ENCODE results near the gene ITPR1.

The ITPR1 gene

DNA sequence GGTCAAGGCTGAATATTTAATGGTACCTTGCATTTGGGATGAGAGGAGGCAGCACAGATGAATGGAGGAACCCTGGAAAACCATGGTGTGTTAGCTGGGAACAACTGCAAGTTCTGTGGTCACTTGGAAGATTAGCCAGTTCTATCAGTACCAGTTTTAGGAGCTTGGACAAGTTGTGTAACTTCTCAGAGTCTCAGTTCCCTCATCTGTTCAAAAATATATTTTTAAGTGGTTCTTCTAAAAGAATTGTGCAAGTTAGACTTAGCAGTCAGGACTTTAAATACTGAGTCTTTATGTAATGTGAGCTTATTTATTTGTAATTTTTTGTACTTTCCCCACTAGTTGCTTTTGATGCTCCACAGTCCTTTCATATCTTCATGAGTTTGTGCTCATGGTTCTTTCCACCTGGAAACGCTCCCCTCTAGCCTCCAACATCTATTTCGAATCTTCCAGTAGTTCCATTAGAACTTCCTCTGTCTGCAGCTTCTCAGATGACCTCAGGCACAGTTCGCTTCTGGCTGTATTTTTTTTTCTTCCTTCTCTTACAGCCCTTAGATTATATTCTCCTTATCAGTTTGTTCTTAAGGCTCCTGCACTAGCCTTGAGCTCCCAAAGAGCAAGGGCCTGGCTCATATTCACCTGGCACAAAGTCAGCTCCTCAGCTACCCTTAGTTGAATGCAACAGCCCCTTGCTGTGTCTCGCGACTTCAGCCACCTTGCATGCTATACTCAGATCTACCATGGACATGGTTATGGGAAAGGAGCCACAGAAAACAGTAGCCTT, 27.1 kb downstream of the ITPR1 start:
- TF ChIP-seq, protein P1, sequence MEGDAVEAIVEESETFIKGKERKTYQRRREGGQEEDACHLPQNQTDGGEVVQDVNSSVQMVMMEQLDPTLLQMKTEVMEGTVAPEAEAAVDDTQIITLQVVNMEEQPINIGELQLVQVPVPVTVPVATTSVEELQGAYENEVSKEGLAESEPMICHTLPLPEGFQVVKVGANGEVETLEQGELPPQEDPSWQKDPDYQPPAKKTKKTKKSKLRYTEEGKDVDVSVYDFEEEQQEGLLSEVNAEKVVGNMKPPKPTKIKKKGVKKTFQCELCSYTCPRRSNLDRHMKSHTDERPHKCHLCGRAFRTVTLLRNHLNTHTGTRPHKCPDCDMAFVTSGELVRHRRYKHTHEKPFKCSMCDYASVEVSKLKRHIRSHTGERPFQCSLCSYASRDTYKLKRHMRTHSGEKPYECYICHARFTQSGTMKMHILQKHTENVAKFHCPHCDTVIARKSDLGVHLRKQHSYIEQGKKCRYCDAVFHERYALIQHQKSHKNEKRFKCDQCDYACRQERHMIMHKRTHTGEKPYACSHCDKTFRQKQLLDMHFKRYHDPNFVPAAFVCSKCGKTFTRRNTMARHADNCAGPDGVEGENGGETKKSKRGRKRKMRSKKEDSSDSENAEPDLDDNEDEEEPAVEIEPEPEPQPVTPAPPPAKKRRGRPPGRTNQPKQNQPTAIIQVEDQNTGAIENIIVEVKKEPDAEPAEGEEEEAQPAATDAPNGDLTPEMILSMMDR (IDR thresholded peaks at IDR 0.05; ENCODE audit: extremely low read depth, missing control alignments) = no peak
- no peak for DNase-seq (ENCODE audit: low spot score)

DNA sequence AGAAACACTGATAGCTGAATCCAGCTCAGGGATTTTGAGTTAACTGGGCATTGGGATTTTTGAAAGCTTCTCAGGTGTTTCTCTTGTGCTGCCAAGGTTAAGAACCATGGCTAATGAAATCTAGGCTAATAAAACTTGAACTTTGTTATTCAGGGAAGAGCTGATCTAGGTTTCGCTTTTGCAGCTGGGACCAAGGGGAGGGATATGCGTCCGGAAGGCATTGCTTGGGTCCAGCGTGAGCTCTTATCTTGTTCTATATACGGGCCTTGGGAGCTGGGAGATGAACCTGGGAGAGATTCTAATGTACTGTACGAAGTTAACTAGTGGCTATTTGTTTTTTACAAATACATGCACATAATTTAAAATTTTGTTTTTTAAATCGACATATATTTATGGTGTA, 29.8 kb downstream of the ITPR1 start:
- TF ChIP-seq, protein P1 (IDR thresholded peaks at IDR 0.05; ENCODE audit: extremely low read depth, missing control alignments) = no peak
- DNase-seq (ENCODE audit: low spot score) = no peak

DNA sequence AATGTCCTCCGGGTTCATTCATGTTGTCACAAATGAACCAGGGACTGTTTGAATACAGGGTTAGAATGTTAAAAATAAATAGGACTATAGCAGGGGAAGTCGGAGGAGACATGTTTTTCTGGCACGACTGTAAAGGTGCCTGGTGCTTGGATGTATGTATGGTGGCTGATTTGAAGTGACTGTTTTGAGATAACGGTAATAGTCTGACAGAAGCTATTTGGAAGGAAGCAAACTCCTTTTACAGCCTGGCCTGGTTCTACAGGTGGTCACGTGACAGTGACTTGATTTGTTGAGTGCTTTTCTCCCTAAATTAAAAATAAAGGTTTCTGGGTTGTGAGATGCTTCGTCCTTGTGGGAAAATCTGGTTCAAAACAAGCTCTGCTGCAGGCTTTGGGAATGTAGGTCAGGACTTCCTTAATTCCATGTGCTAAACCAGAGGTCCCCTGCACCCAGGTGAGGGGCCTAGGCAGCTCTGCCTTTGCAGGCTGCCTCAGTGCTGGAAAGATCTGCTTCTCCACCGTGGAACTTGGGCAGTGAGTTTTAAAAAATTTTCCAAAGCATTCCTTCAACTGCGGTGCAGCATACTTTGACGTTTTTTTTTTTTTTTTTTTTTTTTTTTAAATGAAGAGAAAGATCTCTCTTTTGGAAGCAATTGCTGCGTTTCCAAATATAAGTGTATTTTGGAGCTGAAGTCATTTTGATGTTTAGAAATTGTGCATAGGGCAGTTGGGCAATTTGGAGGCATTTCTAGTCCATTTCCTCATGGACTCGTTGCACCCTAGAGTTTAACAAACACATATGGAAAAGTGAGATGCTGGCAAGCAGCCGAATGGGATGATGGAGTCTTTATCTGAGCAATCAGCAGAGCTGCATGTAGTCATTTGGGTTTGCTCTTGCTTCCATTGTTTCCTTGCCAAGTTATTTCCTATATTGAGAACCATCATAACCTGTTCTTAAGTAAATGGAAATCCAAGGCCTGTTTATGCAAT, 30.9 kb downstream of the ITPR1 start:
- TF ChIP-seq, protein P1 (IDR thresholded peaks at IDR 0.05; ENCODE audit: extremely low read depth, missing control alignments) = no peak
- DNase-seq (ENCODE audit: low spot score) = no peak

DNA sequence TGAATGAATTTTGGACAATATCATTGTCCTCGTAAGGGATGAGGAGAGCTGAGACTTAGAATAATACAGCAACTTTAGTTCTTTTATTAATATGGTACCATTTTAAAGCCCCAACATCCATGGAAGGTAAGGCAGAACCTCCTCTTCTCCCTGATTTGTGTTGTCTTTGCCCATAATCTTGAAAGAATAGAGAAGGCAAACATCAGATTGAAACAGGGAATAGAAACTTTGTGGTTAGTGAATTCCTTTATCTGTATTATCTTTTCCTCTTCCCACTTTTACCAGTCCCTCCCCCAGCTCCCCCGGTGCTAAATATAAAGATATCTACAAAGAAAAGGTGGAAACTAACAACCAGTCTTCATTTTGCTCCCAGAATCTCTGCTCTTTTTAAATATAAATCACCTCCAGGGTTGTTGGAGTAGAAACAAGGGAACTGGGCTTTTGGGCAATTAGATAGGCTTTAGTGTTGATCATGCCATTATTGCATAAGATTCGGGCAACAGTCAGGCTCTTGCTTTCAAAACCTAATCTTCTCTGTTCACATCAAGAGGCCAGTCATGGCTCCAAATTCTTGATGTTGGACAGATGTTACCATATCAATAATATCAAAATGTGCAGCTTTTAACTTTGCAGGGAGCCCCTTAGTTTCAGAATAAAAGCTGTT, 32.5 kb downstream of the ITPR1 start:
- TF ChIP-seq, protein P1 (IDR thresholded peaks at IDR 0.05; ENCODE audit: extremely low read depth, missing control alignments) = no peak
- DNase-seq (ENCODE audit: low spot score) = no peak

DNA sequence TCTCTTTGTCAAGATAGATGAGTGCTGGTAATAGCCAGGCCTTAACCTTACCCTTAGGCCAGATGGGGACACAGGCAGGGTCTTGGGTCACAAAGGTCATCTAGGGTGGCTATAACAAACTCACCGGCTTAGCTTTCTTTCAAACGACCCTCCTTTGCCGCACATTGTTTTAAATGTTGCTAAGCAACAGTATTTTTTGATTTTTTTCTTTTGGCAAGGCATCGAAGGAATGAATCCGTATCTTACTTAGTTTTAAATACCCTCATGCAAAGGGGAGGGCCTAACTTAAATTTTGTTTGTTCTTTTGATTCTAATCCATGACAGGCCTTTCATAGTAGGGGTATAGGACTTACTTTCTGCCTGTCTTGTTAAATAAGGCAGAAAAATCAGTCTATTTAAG, 35.2 kb downstream of the ITPR1 start:
- DNase-seq (ENCODE audit: low spot score) = no peak
- TF ChIP-seq, protein P1 (IDR thresholded peaks at IDR 0.05; ENCODE audit: extremely low read depth, missing control alignments) = no peak

DNA sequence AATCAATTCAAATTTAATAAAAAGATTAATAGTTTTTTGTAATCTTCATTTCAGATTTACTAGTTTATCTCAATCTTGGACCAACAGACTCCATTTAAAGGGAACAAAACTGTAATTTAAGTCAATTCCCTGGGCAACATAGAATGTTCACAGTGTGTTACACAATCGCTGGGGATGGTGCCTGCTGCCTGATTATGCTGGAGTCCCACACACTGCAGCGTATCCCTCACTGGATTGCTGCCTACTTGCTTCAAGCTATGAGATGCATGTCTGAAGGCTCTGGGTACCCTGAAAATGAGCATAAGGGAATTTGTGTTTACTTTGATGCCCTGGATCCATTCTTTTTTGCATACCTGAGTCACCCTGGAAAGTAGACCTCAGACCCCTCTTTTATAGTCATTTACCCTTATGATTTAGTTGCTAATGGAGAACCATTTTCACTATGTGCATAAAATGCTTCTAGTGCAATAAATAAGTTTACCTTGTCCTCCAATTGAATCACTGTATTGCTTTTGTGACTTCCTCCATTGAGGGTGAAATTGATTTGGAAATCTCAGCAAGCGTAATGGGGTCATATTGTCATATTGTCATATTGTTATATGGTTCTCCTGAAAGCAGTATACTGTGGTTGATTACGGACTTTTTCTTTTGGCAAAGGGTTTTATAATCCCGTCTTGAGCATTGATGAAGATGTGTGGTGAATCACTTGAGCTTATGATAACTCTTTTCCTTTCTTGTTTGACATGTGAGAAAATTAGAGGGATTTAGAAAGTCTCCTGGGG, 35.9 kb downstream of the ITPR1 start:
- no peak for DNase-seq (ENCODE audit: low spot score)
- TF ChIP-seq, protein P1 (IDR thresholded peaks at IDR 0.05; ENCODE audit: extremely low read depth, missing control alignments) = no peak

Measured in GM20000 (cell line).